ENCODE measurements around the gene PLCD3.

Gene PLCD3

DNA sequence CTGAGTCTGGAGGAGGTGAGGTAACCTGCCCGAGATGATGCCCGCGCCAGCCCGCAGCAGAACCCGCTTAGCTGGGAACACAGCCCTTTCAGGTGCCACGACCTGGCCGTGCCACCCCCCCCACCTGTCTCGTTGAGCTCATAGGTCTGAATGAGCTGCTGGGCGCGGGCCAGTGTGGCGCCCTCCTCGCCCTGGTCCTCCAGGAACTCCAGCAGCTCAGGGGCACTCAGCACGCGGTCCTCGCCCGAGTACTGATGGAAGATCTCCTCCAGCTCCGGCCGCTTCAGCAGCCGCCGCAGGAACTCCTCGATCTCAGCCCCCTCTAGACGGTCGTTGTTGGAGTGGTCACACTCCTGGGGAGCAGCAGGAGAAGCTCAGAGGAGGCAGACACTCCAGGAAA lies 13.6 kb downstream of the PLCD3 start:
- no peak overlapping the region for H3K9ac ChIP-seq (ENCODE audit: low read length)
- no peaks in the 10 kb centered on the region for H3K79me2 ChIP-seq (ENCODE audit: low read length)
- H3K9me3 ChIP-seq (replicated peaks; ENCODE audit: insufficient read depth, low read length) = no peaks in the 10 kb centered on the region
- H3K36me3 ChIP-seq (replicated peaks; ENCODE audit: insufficient read depth, low read length) = no peaks in the 10 kb centered on the region
- no peak overlapping the region for H2AFZ ChIP-seq (ENCODE audit: low read length)
- H3K9me2 ChIP-seq (replicated peaks; ENCODE audit: insufficient read depth, low read length) = no peaks in the 10 kb centered on the region
- H3K27me3 ChIP-seq (replicated peaks; ENCODE audit: insufficient read depth, low read length) = peaks cover 6% of the 10 kb centered on the region
- TF ChIP-seq, protein P1, sequence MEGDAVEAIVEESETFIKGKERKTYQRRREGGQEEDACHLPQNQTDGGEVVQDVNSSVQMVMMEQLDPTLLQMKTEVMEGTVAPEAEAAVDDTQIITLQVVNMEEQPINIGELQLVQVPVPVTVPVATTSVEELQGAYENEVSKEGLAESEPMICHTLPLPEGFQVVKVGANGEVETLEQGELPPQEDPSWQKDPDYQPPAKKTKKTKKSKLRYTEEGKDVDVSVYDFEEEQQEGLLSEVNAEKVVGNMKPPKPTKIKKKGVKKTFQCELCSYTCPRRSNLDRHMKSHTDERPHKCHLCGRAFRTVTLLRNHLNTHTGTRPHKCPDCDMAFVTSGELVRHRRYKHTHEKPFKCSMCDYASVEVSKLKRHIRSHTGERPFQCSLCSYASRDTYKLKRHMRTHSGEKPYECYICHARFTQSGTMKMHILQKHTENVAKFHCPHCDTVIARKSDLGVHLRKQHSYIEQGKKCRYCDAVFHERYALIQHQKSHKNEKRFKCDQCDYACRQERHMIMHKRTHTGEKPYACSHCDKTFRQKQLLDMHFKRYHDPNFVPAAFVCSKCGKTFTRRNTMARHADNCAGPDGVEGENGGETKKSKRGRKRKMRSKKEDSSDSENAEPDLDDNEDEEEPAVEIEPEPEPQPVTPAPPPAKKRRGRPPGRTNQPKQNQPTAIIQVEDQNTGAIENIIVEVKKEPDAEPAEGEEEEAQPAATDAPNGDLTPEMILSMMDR (IDR thresholded peaks at IDR 0.05; ENCODE audit: low read length) = no peak
- no peaks in the 10 kb centered on the region for H3F3A ChIP-seq (ENCODE audit: insufficient read depth, low read length)
- H3K4me3 ChIP-seq (ENCODE audit: low read length) = no peak overlapping the region
- no peaks in the 10 kb centered on the region for H3K4me1 ChIP-seq (ENCODE audit: low read length)
- no peak overlapping the region for H3K27ac ChIP-seq (ENCODE audit: low read length)
- H4K20me1 ChIP-seq (ENCODE audit: insufficient read depth, low read length) = no peaks in the 10 kb centered on the region
- no peak overlapping the region for H3K4me2 ChIP-seq (ENCODE audit: low read depth, low read length)
- DNase-seq = no peak

DNA sequence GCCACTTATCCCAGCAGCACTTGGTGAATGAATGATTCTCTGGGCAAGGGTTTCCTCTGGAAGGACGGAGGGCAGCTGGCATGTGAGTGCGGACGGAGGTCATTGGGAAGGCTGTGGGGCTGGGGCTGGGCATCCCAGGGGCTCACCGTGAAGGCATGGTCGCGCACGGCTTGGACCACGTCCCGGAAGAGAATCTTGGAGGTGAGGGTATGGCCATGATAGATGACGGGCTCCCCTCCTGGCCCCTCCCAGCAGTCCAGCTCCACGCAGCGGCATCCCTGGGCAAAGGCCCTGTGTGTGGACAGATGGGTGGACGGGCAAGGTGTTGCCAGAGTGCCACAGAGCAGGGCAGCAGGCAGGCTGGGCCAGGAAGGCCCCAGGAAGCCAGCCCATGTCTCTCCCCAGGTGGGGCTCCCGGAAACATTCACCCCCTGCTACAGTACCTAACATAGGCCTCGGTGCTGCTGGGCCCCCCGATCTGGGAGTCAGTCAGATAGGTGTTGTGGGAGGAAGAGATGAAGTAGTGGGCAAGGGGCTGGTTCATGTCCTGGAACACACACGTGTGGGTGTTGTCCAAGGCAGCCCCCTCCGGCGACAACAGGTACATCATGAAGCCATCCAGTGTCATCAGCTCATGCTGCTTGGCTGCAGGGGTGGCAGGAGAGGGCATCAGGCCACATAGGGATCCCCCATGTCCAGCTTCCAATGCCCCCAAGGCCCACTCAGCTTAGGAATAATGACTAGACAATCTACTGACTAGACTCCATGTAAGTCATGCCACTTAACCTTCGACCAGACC lies 14.3 kb downstream of the PLCD3 start:
- Histone ChIP-seq H3K27me3 (replicated peaks; ENCODE audit: insufficient read depth, low read length) (peaks cover 6% of the 10 kb centered on the region), H3K79me2 (ENCODE audit: low read length) (no peaks in the 10 kb centered on the region), H3K27ac (ENCODE audit: low read length) (no peak overlapping the region), H3K9ac (ENCODE audit: low read length) (no peak overlapping the region), H3F3A (ENCODE audit: insufficient read depth, low read length) (no peaks in the 10 kb centered on the region), H3K4me2 (ENCODE audit: low read depth, low read length) (no peak overlapping the region), H3K4me3 (ENCODE audit: low read length) (no peak overlapping the region), H3K4me1 (ENCODE audit: low read length) (no peaks in the 10 kb centered on the region), H3K9me2 (replicated peaks; ENCODE audit: insufficient read depth, low read length) (no peaks in the 10 kb centered on the region), H3K36me3 (replicated peaks; ENCODE audit: insufficient read depth, low read length) (no peaks in the 10 kb centered on the region), H3K9me3 (replicated peaks; ENCODE audit: insufficient read depth, low read length) (no peaks in the 10 kb centered on the region), H2AFZ (ENCODE audit: low read length) (no peak overlapping the region), H4K20me1 (ENCODE audit: insufficient read depth, low read length) (no peaks in the 10 kb centered on the region)
- DNase-seq = no peak
- TF ChIP-seq, protein P1 (IDR thresholded peaks at IDR 0.05; ENCODE audit: low read length) = no peak
- TF ChIP-seq EZH2 (optimal IDR thresholded peaks at IDR 0.05; ENCODE audit: low read depth, low read length) (no peak), EZH2phosphoT487 (IDR thresholded peaks at IDR 0.05; ENCODE audit: low read length) (no peak)

DNA sequence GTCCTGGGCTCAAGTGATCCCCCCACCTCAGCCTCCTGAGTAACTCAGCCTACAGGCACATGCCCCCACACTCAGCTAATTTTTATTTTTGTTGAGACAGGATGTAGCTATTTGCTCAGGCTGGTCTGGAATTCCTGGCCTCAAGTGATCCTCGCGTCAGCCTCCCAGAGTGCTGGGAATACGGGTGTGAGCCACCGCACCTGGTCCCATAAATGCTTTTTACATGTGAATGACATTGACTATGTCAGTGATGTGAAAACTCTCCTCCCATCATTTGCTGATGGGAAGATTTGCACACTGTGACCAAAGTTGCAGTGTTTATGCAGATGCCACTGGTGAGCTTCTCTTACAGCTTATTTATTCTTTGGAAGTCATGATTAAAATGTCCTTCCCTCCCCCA lies 15.0 kb downstream of the PLCD3 start:
- Histone ChIP-seq H3K27ac (ENCODE audit: low read length) (no peak overlapping the region), H3K4me2 (ENCODE audit: low read depth, low read length) (no peak overlapping the region), H2AFZ (ENCODE audit: low read length) (no peak overlapping the region), H3K4me1 (ENCODE audit: low read length) (no peaks in the 10 kb centered on the region), H4K20me1 (ENCODE audit: insufficient read depth, low read length) (no peaks in the 10 kb centered on the region), H3K9ac (ENCODE audit: low read length) (no peak overlapping the region), H3K9me2 (replicated peaks; ENCODE audit: insufficient read depth, low read length) (no peaks in the 10 kb centered on the region), H3F3A (ENCODE audit: insufficient read depth, low read length) (no peaks in the 10 kb centered on the region), H3K9me3 (replicated peaks; ENCODE audit: insufficient read depth, low read length) (no peaks in the 10 kb centered on the region), H3K27me3 (replicated peaks; ENCODE audit: insufficient read depth, low read length) (peaks cover under 1% of the 10 kb centered on the region), H3K4me3 (ENCODE audit: low read length) (no peak overlapping the region), H3K36me3 (replicated peaks; ENCODE audit: insufficient read depth, low read length) (no peaks in the 10 kb centered on the region), H3K79me2 (ENCODE audit: low read length) (no peaks in the 10 kb centered on the region)
- TF ChIP-seq, protein P1 (IDR thresholded peaks at IDR 0.05; ENCODE audit: low read length) = no peak
- no peak for TF ChIP-seq EZH2 (optimal IDR thresholded peaks at IDR 0.05; ENCODE audit: low read depth, low read length)
- TF ChIP-seq EZH2phosphoT487 (IDR thresholded peaks at IDR 0.05; ENCODE audit: low read length) = no peak
- DNase-seq = no peak
